GM15510 (cell line): ENCODE measurements around the gene SERPINA4.

Experiments
- POLR2A ChIP-seq: IDR thresholded peaks from 3 replicates; pipeline ENCODE4 v1.6.1; 2011; ENCODE audit warnings: borderline replicate concordance; ENCODE audit not compliant: insufficient read length; ENCODE audit errors: extremely low read depth

SERPINA4 gene

GRCh38 chr14:94550041-94550440 lies 11.2 kb upstream of the SERPINA4 start:
- TF ChIP-seq POLR2A: no peak

- TF ChIP-seq POLR2A: no peak
Observed at GRCh38 chr14:94555991-94556390, 5.3 kb upstream of the SERPINA4 start.

- no peak for TF ChIP-seq POLR2A
Observed at GRCh38 chr14:94557327-94557726, 3.9 kb upstream of the SERPINA4 start.

- no peak for TF ChIP-seq POLR2A
Observed at GRCh38 chr14:94558842-94559241, 2.4 kb upstream of the SERPINA4 start.

GRCh38 chr14:94559638-94560290 lies 1.5 kb upstream of the SERPINA4 start:
- no peak for TF ChIP-seq POLR2A

GRCh38 chr14:94560291-94560665 lies 964 bp upstream of the SERPINA4 start:
- TF ChIP-seq POLR2A: no peak

- no peak for TF ChIP-seq POLR2A
Observed at GRCh38 chr14:94561656-94562010, 391 bp downstream of the SERPINA4 start.

GRCh38 chr14:94562022-94562421 lies 780 bp downstream of the SERPINA4 start:
- TF ChIP-seq POLR2A: no peak

- TF ChIP-seq POLR2A: no peak
Observed at GRCh38 chr14:94562941-94563883, 2.0 kb downstream of the SERPINA4 start.

GRCh38 chr14:94564381-94564780 lies 3.1 kb downstream of the SERPINA4 start:
- no peak for TF ChIP-seq POLR2A

- TF ChIP-seq POLR2A: no peak
Observed at GRCh38 chr14:94568186-94568585, 6.9 kb downstream of the SERPINA4 start.

GRCh38 chr14:94569381-94570001 lies 8.2 kb downstream of the SERPINA4 start:
- TF ChIP-seq POLR2A: no peak

- no peak for TF ChIP-seq POLR2A
Observed at GRCh38 chr14:94570002-94570400, 8.8 kb downstream of the SERPINA4 start.

GRCh38 chr14:94570440-94570839 lies 9.2 kb downstream of the SERPINA4 start:
- no peak for TF ChIP-seq POLR2A

GRCh38 chr14:94571395-94571794 lies 10.2 kb downstream of the SERPINA4 start:
- TF ChIP-seq POLR2A: no peak
